Measurements from ENCODE around the gene ATP2B2.

The ATP2B2 gene

GRCh38 chr3:10435850-10436249 is 69.5 kb downstream of the ATP2B2 start:
- no peaks in the 10 kb centered on the region for H3K9me3 Mint-ChIP-seq

GRCh38 chr3:10434938-10435336 is 70.4 kb downstream of the ATP2B2 start:
- no peak for ATAC-seq
- Mint-ChIP-seq H3K4me1 (peaks cover 17% of the 10 kb centered on the region), H3K27me3 (no peaks in the 10 kb centered on the region), H3K27ac (no peak overlapping the region), H3K9me3 (no peaks in the 10 kb centered on the region), H3K4me3 (no peak overlapping the region), H3K36me3 (no peaks in the 10 kb centered on the region)

More at GRCh38 chr3:10435850-10436249, 69.5 kb downstream of the ATP2B2 start:
- Mint-ChIP-seq H3K4me1 (peaks cover 25% of the 10 kb centered on the region), H3K27ac (no peak overlapping the region), H3K36me3 (no peaks in the 10 kb centered on the region), H3K4me3 (no peak overlapping the region), H3K27me3 (no peaks in the 10 kb centered on the region)
- no peak for ATAC-seq

GRCh38 chr3:10434144-10434937 is 71.0 kb downstream of the ATP2B2 start:
- no peaks in the 10 kb centered on the region for H3K36me3 Mint-ChIP-seq
- H3K9me3 Mint-ChIP-seq, result no peaks in the 10 kb centered on the region
- no peaks in the 10 kb centered on the region for H3K27me3 Mint-ChIP-seq
- no peak overlapping the region for H3K27ac Mint-ChIP-seq
- ATAC-seq, result no peak
- H3K4me1 Mint-ChIP-seq, result peaks cover 17% of the 10 kb centered on the region
- H3K4me3 Mint-ChIP-seq, result no peak overlapping the region

- Mint-ChIP-seq H3K4me1 (peaks cover 17% of the 10 kb centered on the region), H3K27ac (no peak overlapping the region), H3K4me3 (no peak overlapping the region), H3K36me3 (no peaks in the 10 kb centered on the region), H3K9me3 (no peaks in the 10 kb centered on the region), H3K27me3 (no peaks in the 10 kb centered on the region)
- ATAC-seq, result no peak
These were observed 72.5 kb downstream of the ATP2B2 start for GRCh38 chr3:10432931-10433330.

- H3K27me3 Mint-ChIP-seq, result no peaks in the 10 kb centered on the region
- ATAC-seq, result no peak
- no peaks in the 10 kb centered on the region for H3K9me3 Mint-ChIP-seq
- H3K36me3 Mint-ChIP-seq, result no peaks in the 10 kb centered on the region
- peaks cover 11% of the 10 kb centered on the region for H3K4me1 Mint-ChIP-seq
- no peak overlapping the region for H3K4me3 Mint-ChIP-seq
- H3K27ac Mint-ChIP-seq, result no peak overlapping the region
These were observed 73.1 kb downstream of the ATP2B2 start for GRCh38 chr3:10432156-10432845.

GRCh38 chr3:10430805-10431204 is 74.6 kb downstream of the ATP2B2 start:
- no peak overlapping the region for H3K4me3 Mint-ChIP-seq
- H3K36me3 Mint-ChIP-seq, result no peaks in the 10 kb centered on the region
- H3K9me3 Mint-ChIP-seq, result no peaks in the 10 kb centered on the region
- no peak for ATAC-seq
- no peaks in the 10 kb centered on the region for H3K27me3 Mint-ChIP-seq
- no peaks in the 10 kb centered on the region for H3K4me1 Mint-ChIP-seq
- H3K27ac Mint-ChIP-seq, result no peak overlapping the region

GRCh38 chr3:10428406-10429091 is 76.8 kb downstream of the ATP2B2 start:
- H3K9me3 Mint-ChIP-seq, result no peaks in the 10 kb centered on the region
- no peak overlapping the region for H3K27ac Mint-ChIP-seq
- H3K27me3 Mint-ChIP-seq, result no peaks in the 10 kb centered on the region
- no peaks in the 10 kb centered on the region for H3K36me3 Mint-ChIP-seq
- no peak overlapping the region for H3K4me3 Mint-ChIP-seq
- ATAC-seq, result no peak
- H3K4me1 Mint-ChIP-seq, result no peaks in the 10 kb centered on the region

- H3K36me3 Mint-ChIP-seq, result no peaks in the 10 kb centered on the region
- no peaks in the 10 kb centered on the region for H3K27me3 Mint-ChIP-seq
- H3K9me3 Mint-ChIP-seq, result no peaks in the 10 kb centered on the region
- H3K4me3 Mint-ChIP-seq, result no peak overlapping the region
- H3K27ac Mint-ChIP-seq, result no peak overlapping the region
- H3K4me1 Mint-ChIP-seq, result peaks cover 7% of the 10 kb centered on the region
- no peak for ATAC-seq
These were observed 78.8 kb downstream of the ATP2B2 start for GRCh38 chr3:10426346-10427220.

GRCh38 chr3:10423171-10423882 is 82.1 kb downstream of the ATP2B2 start:
- Mint-ChIP-seq H3K9me3 (no peaks in the 10 kb centered on the region), H3K4me1 (peaks cover 30% of the 10 kb centered on the region), H3K4me3 (no peak overlapping the region), H3K27ac (no peak overlapping the region), H3K36me3 (no peaks in the 10 kb centered on the region), H3K27me3 (no peaks in the 10 kb centered on the region)
- no peak for ATAC-seq

GRCh38 chr3:10421996-10422395 is 83.4 kb downstream of the ATP2B2 start:
- Mint-ChIP-seq H3K9me3 (no peaks in the 10 kb centered on the region), H3K4me1 (peaks cover 30% of the 10 kb centered on the region), H3K27me3 (no peaks in the 10 kb centered on the region), H3K27ac (peak overlapping the region; percentile 52), H3K36me3 (no peaks in the 10 kb centered on the region), H3K4me3 (no peak overlapping the region)
- ATAC-seq, result no peak

GRCh38 chr3:10420745-10421475 is 84.5 kb downstream of the ATP2B2 start:
- no peak overlapping the region for H3K4me3 Mint-ChIP-seq

GRCh38 chr3:10419637-10420232 is 85.7 kb downstream of the ATP2B2 start:
- H3K27ac Mint-ChIP-seq, result peak overlapping the region; percentile 10
- peak; percentile 89 for ATAC-seq
- H3K27me3 Mint-ChIP-seq, result no peaks in the 10 kb centered on the region
- no peaks in the 10 kb centered on the region for H3K9me3 Mint-ChIP-seq
- H3K36me3 Mint-ChIP-seq, result no peaks in the 10 kb centered on the region
- no peak overlapping the region for H3K4me3 Mint-ChIP-seq
- peaks cover 30% of the 10 kb centered on the region for H3K4me1 Mint-ChIP-seq

More at GRCh38 chr3:10420745-10421475, 84.5 kb downstream of the ATP2B2 start:
- Mint-ChIP-seq H3K9me3 (no peaks in the 10 kb centered on the region), H3K27me3 (no peaks in the 10 kb centered on the region), H3K27ac (peak overlapping the region; percentile 52), H3K36me3 (no peaks in the 10 kb centered on the region), H3K4me1 (peaks cover 30% of the 10 kb centered on the region)
- no peak for ATAC-seq

GRCh38 chr3:10417847-10418246 is 87.5 kb downstream of the ATP2B2 start:
- ATAC-seq, result no peak
- no peak overlapping the region for H3K27ac Mint-ChIP-seq
- H3K4me3 Mint-ChIP-seq, result no peak overlapping the region
- peaks cover 30% of the 10 kb centered on the region for H3K4me1 Mint-ChIP-seq
- no peaks in the 10 kb centered on the region for H3K9me3 Mint-ChIP-seq
- no peaks in the 10 kb centered on the region for H3K36me3 Mint-ChIP-seq
- H3K27me3 Mint-ChIP-seq, result no peaks in the 10 kb centered on the region

Data from stimulated activated memory B cell treated with anti-CD40 and anti-IgM and Interleukin-4, amounts not matched to agents 10 μg/mL and 1 μg/mL and 100 μg/mL, for 72 hours (primary cell).